GM18517 (cell line): ENCODE measurements around the gene INO80B.
"Not testable (repeated sequence)": the region's sequence is repeated elsewhere in the genome, so short reads cannot be mapped to it uniquely, and the experiment has no call there.

Experiments
- ATAC-seq: cut with Tn5 transposase; IDR thresholded peaks from one replicate; pipeline ENCODE4 v1.9.1; 2021; ENCODE audit warnings: mild to moderate bottlenecking, moderate library complexity; ENCODE audit not compliant: unreplicated experiment

INO80B gene

DNA sequence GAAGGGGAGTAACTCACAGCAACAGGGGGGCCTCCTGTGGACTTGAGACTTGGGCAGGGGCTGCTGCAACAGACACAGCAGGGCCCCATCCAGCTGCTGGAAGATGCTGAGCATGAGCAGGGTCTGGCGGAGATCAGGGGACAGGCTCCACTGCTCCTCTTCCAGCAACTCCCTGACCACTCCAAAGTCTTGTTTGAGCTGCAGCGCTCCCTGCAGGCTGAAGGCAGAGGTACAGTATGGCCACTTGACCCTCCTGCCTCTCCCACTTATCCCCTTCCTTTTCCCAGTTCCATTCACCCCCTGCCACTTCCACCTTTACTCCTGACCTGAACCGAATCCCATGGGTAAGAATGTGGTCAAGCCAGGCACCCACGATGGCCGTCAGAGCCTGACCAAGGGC lies 20.0 kb downstream of the INO80B start:
- no peak for ATAC-seq

DNA sequence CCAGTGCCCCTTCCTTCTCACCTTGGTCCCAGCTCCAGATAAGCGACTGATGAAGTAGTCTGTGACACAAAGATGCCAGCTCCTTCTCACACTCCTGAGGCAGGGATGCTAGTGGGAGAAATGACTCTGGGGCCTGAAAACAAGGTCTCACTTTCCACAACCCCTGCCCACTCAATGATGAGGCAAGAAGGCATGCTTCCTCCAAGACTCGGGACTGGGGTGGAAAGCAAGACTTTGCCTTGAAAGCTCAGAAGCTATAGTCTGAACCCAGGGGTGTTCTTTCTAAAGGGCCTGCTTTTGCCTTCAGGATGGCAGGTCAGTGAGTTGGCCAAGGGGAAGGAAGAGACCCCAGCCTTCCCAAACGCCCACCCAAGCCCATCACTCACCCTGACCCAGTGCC lies 26.5 kb downstream of the INO80B start:
- ATAC-seq, result no peak

DNA sequence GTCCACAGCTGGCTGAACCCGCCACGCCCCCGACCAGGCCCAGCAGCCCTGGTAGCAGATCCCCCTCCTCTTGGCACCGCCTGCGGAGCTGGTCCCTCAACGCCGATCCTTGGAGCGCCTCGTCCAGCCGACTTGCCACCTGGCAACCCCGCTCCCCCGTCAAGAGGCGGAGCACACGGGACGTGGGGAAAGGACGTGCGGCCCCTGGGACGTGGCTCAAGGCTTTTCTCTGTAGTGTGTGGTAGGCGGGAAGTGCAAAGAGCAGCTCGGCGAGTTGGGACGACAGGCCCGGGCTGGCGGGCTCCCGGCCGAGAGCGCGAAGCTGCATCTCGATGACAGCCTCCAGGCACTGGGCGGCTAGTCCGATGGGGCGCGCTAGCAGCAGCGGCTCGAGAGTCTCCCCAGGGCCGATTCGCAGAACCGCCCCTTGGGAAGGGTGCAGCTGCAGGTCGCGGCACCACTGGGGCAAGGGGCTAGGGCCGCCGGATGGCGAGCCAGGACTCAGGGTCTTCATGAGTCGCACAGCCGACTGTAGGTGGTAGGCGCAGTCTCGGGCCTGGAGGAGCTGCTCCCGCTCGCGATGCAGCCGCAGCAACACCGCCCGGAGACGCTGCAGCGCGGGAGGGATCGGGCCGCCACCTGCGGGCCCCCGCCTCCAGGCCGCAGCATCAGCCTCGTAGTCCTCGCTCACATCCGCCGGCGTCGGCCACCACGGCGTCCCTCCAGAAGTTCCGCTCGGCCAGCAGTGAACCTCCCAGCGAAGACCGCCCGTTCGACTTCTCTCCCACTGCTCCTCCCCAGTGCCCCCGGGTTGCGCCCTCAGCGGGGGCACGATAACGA lies 27.3 kb downstream of the INO80B start:
- peak; percentile 38 for ATAC-seq

DNA sequence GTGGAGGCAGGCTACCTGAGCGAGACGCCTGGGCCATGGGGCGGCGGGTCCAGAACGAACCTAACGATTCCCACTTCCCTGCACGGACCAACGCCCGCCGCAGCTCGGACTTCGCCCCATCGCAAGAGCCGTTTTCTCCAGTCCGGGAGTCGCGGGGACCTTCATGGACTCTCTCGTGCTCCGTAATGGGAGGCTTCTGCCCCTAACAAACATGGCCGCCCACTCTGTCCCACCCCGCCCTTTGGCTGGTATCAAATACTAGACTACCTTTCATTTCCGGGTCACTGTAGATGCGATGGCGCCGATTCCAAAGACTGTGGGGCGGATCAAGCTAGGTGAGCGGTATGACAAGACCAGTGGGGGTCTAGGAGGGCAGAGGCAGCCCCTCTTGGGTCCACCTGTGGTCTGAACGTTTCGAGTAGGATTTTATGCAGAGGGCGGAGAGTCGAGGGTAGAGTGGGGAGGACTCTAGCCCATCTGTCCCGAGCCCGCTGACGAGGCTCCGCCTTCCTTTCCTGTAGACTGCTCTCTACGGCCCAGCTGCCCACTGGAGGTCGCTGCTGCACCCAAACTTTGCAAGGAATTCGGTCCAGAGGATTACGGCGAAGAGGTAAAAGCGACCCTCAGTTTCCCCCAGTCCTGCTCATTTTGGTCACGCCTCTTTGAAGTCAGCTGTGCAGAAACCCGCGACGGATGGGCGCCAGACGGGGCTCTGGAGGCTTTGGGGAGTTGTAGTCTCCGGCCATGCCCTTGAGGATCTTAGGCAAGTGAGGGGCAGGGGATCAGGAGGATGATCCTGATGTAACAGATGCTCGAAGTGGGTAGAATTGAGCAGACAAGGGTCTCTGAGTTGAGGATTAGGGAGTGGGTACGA lies 28.2 kb downstream of the INO80B start, which contains the start of the genes CCDC142 and TTC31:
TSS of gene CCDC142 (minus strand) at position 198 of the 874 bp plus-strand sequence. CDS start at position 37, 161 bp downstream.
TSS of gene TTC31 (plus strand) at position 281 of the 874 bp plus-strand sequence. CDS start at position 296, 15 bp downstream.
- ATAC-seq, result peak; percentile 93

DNA sequence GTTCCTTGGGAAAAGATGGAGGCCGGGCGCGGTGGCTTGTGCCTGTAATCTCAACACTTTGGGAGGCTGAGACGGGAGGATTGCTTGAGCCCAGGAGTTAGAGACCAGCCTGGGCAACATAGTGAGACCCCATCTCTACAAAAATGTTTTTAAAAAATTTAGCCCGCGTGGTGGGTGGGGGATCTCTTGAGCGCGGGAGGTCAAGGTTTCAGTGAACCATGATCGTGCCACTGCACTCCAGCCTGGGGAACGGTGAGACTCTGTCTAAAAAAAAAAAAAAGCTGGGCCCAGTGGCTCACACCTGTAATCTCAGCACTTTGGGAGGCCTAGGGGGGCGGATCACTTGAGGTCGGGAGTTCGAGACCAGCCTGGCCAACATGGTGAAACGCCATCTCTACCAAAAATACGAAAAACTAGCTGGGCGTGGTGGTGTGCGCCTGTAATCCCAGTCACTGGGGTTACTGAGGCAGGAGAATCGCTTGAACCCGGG lies 28.8 kb downstream of the INO80B start:
- ATAC-seq, result not testable (repeated sequence)

DNA sequence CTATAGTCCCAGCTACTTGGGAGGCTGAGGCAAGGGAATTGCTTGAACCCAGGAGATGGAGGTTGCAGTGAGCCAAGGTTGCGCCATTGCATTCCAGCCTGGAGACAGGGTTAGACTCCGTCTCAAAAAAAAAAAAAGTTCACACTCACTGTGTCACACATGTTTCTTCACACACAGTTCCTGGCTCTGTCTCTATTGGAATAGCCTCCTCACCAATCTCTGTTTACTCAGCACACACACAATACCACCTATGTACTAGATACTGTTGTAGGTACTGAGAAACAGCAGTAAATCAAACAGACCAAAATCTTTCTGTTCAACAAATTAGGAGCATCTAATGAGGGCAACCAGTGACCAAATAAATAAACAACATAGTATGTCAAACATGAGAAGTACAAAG lies 31.3 kb downstream of the INO80B start:
- ATAC-seq, result no peak

DNA sequence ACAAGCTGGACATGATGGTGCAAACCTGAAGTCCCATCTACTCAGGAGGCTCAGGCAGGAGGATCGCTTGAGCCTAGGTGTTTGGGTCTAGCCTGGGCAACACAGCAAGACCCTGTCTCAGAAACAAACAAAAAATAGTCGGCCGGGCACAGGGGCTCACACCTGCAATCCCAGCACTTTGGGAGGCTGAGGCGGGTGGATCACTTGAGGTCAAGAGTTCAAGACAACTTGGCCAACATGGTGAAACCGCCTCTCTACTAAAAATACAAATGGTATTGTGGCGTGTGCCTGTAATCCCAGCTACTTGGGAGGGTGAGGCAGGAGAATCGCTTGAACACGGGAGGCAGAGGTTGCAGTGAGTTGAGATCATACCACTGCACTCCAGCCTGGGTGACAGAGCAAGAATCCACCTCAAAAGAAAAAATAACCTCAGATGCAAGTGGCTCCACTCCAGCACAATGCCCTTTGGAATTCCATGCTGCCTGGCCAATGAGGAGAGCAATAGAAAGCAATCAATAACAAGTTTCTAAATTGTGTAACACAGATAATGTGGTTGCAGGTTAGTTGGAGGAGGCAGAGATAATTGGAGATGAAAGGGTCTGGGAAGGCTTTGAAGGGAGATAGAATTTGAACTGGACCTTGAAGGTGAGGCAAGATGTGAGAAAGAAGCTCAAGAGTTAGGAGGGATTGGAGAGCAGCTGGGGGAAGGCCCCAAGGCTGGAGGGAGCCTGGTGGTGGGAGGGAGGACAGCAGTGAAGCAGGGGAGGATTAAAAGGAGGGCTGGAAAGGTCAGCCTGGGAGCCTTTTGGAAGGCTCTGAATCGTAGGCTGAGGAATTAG lies 34.0 kb downstream of the INO80B start:
- ATAC-seq, result no peak

DNA sequence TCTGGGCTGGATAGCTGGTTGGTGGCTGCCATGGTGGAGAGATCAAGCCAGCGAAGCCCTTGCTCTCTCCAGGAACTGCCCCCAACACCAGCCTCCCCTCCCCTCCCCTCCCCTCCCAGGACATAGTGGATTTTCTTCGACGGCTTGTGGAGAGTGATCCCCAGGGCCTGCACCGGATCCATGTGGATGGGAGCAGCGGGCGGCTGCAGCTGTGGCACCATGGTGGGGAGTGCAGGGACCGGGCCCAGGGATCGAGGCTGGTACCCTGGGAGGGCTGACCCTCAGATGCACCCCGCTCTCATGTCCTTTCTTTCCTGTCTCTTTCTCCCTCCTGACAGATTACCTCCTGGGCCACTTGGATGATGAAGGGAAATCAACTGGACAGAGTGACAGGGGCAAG lies 35.0 kb downstream of the INO80B start:
- ATAC-seq, result no peak

DNA sequence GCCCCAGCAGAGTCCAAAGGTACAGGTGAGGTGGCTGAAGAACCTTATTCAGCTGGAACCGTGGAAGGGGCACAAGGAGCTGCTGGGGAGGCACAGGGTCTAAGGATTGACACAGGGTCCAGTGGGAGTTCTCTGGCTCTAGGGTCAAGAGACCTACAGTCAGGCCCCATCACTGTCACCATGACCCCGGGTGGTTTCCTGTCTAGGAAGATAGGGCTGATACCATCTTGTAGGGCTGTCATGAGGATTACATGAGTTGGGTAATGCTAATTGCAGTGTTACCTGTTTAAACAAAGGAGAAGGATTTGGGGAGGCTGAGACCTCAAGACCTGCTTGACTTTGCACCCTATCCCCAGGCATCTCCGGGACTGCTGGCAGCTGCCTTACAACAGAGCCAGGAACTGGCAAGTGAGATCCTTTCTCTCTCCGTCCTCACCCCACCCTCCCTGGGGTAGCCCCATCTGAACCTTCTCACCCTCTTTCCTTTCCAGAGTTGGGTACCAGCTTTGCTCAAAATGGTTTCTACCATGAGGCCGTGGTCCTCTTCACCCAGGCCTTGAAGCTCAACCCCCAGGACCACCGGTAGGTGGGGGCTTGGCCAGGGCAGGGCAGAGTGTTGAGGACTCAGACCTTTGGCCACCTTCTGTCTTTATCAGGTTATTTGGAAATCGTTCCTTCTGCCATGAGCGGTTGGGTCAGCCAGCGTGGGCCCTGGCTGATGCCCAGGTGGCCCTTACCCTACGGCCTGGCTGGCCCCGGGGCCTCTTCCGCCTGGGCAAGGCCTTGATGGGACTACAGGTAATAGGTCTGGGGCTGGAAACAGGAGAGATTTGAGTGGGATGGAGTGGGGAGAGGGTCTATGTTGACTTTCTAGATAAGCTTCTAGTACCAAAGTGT lies 37.0 kb downstream of the INO80B start:
- ATAC-seq, result no peak

DNA sequence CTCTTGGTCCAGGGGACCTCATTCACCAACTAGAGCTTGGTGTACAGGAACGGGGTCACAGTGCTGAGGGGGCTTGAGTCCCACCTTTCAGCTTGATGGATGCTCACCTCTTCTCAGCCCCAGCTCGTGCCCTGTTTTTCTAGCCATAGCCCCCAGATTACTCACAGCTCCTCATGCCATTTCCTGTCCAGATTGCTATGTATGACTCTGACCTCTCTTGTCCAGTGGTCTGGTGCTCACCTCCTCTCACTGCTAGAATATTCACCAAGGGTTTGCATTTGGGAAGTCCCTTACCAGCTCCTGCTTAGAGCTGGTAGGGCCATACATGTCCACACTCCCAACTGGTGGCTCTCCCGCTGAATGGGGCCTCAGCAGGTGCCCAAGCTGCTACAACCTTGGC lies 38.7 kb downstream of the INO80B start:
- no peak for ATAC-seq

DNA sequence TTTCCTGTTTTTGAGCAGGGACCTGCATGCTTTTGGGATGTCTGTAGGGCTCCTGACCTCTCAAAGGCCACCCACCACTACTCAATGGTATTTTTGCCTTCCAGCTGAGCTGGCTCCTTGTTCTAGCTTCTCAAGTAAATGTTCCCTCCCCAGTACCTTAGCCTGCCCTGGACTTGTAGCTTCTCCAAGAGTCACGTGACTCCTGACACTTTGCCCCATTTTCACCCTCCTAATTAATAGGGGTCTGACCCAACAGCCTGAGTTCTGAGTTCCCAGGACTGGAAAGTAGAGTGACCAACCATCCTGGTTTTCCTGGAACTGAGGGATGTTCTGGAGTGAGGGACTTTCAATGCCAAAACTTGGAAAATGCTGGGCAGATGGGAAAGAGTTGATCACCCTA lies 40.6 kb downstream of the INO80B start:
- no peak for ATAC-seq

DNA sequence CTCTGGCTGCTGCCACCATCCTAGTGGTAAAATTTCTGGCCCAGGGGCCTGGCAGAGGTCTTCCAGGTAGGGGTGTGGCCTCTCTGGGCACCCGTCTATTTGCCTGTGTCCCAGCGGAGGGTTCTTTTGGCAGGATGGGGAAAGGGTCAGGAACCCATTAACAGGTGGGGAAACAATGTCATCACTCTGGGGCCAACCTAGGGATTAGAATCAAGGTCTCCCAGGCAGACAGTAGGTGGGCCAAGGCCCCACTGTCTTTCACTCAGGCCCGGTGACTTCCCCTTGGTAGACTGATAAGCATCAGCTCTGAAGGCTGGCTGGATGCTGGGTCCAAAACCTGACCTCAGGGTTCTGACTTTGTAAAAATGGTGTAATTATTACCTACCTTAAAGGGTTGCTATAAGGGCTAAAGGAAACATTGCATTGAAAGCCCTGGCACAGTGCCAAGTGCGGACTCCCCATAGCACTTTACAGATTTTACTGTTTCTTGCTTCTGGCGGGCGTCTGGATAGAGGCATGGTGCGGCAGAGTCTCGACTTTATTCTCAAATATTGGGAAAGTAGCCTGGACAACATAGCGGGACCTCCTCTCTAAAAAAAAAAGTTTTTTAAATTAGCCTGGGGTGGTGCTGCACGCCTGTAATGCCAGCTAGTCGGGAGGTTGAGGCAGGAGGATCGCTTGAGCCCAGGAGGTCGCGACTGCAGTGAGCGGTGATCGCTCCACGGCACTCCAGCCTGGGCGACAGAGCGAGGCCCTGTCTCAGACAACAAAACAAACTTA lies 42.3 kb downstream of the INO80B start:
- ATAC-seq, result no peak

DNA sequence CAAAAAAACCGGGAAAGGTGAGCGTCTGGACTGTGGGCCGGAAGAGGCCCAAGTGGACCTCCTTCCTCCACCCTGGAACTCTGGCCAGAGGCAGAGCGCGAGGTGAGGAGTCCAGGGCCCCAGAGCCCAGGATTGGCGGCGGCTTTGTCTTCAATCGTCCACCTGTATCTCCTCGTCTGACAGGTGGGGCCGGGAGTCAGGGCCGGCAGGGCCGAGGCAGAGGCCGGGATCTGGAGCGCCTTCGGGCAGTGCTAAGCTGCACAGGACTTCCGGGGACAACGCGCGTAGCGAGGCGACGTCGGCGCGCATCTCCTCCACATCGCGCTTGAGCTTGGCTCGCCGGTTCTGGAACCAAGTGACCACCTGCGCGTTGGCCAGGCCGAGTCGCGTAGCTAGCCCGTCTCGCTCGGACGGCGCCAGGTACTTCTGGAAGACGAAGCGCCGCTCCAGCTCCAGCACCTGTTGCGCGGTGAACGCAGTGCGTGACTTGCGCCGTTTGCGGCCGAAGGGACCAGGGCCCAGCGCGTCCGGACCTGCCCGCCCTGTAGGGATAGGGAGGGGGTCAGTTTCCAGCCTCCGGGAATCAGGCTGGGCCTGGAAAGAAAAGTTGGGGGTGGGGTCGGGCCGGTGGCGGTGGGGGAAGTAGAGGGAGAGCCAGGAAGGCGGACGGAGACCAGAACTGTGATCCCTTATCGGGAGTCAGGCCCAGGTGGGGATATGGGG lies 43.1 kb downstream of the INO80B start:
- no peak for ATAC-seq

DNA sequence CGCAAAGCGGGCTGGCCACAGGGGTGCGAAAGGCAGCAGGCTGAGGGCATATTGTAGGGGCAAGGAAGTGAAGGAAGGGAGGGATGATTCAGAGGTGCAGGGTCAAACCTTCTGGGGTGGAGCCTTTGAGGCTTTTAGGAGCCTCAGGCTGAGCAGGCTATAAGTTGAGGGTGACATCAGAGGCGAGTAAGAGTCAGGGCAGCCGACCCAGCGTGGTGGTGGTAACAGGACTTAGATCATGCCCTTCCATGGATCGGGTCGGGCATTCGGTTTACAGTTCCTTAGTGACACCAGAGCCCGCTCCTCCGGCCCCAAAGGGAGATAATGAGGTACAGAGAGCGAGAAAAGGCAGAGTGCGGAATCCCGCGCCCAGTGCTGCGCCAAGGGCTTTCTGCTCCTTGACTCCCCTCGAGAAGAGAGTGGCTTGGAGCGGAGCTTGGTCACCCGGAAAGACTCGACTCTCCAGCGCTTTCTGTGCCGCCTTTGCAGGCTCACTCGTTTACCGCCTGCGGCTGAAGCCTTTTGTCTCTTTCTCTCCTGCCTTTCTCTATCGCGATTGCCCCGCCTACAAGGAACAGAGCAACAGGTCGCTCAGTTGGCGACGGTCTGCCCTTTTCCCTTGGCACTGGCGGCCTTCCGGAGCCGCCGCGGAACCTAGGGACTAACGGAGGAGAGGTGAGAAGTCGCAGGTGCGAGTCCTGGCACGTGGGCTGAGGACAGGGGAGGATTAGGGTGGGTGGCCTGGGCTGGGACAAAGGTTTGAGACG lies 43.8 kb downstream of the INO80B start:
- ATAC-seq, result no peak

DNA sequence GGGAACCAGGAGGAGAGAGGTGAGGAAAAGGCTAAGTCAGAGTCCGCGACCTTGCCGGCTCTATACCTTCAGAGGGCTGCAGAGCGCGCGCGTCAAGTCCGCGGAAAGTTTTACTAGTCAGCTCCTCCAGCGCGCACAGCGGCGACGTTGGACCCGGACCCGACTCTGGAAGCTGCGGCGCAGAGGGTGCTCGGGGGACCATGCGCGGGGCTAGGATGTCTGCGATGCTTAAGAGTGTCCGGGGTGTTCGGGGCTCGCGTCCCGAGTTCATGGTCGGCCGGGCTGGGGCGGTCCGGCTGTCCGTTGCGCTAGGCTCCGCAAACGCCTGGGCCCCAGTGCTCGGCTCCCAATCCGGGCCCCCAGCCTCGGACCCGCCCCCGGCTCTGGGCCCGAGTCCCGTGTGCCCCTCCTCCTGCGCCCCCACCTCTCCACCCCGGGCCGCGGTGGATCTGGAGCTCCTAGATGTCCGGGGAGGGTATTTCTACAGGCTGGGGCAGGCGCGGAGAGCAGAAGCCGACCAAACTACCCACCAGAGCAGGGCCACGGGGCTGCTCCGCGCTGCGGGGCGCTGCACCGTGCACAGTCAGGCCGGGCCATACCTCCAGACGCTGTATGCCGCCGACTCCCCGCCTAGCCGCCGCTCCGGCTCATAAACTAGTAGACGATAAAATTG lies 44.5 kb downstream of the INO80B start, which contains the start of gene LBX2:
TSS of gene LBX2 (minus strand) at position 337 of the 673 bp plus-strand sequence. CDS start at position 271, 66 bp downstream.
- ATAC-seq, result no peak

DNA sequence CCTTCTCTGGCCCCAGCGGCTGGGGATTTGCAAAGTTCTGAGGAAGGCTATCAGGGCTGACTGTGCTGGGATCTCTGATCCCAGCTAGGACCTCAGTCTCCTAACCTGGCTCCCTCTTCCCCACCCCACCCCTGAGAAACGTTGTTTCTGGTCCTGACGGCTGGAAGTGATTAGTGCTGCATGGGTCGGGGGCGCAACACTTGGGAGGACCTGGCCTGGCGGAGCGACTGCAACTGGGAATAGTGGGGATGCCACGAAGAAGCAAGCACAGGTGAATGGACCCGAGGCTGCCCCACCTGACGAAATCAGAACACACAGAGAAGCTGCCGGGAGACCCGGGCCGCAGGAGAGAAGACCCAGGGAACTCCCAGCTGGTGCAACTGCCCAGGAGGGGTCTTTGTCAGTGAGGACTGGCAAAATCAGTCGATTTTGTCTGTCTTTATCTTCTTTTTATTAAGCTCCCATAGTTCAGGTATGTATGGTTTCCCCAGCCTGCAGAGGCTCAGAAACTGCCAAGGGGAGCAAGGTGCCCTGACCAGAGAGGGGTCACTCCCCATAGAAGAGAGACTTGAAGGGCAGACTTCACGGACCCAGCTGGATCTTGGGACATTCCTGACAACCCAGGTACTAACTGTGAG lies 45.2 kb downstream of the INO80B start:
- no peak for ATAC-seq
